SK-N-SH (cell line): Measurements from ENCODE around the gene CKAP2L.

ENCODE experiments used
- ELF1 ChIP-seq: IDR thresholded peaks from 2 replicates; pipeline ENCODE4 v1.4.0; 2012
- EP300 ChIP-seq, 2 experiments: IDR thresholded peaks; 2 replicates each; pipeline versions ENCODE4 v1.4.0 to v1.6.1; 2012; ENCODE audit warnings: borderline replicate concordance in 1 of 2, low read depth in 1 of 2, low read length in 1 of 2
- FOSL2 ChIP-seq: IDR thresholded peaks from 2 replicates; pipeline ENCODE4 v1.4.0; 2012; ENCODE audit warnings: low read depth, mild to moderate bottlenecking, moderate library complexity, borderline replicate concordance
- FOXM1 ChIP-seq: IDR thresholded peaks from 2 replicates; pipeline ENCODE4 v1.4.0; 2012; ENCODE audit warnings: low read depth, mild to moderate bottlenecking
- GATA2 ChIP-seq: sonication (generic); formaldehyde crosslinking; IDR thresholded peaks from 2 replicates; pipeline ENCODE4 v1.5.0; 2020; ENCODE audit warnings: mild to moderate bottlenecking, missing genetic modification reagents
- POLR2AphosphoS5 ChIP-seq: IDR thresholded peaks from 2 replicates; pipeline ENCODE4 v1.6.1; 2012; ENCODE audit warnings: low read depth, low read length
- SIN3A ChIP-seq: IDR thresholded peaks from 2 replicates; pipeline ENCODE4 v1.6.1; 2012; ENCODE audit warnings: low read depth, mild to moderate bottlenecking, low read length, moderate library complexity, borderline replicate concordance
- TCF12 ChIP-seq: IDR thresholded peaks from 2 replicates; pipeline ENCODE4 v1.4.0; 2012
- TF ChIP-seq, protein P1 (sequence below): fragments of 200-600 bp; sonication (generic); IDR thresholded peaks from 2 replicates; pipeline ENCODE4 v1.6.1; 2017; ENCODE audit warnings: antibody characterized with exemption, mild to moderate bottlenecking, moderate library complexity
- TF ChIP-seq, protein P2 (sequence below): IDR thresholded peaks from 2 replicates; pipeline ENCODE4 v1.4.0; 2012; ENCODE audit warnings: low read depth
- TF ChIP-seq, protein P3 (sequence below): IDR thresholded peaks from 2 replicates; pipeline ENCODE4 v1.4.0; 2012; ENCODE audit warnings: low read depth, borderline replicate concordance
- TF ChIP-seq, protein P4 (sequence below): IDR thresholded peaks from 2 replicates; pipeline ENCODE4 v1.6.1; 2012; ENCODE audit warnings: mild to moderate bottlenecking, low read depth, low read length, moderate library complexity

DNA sequence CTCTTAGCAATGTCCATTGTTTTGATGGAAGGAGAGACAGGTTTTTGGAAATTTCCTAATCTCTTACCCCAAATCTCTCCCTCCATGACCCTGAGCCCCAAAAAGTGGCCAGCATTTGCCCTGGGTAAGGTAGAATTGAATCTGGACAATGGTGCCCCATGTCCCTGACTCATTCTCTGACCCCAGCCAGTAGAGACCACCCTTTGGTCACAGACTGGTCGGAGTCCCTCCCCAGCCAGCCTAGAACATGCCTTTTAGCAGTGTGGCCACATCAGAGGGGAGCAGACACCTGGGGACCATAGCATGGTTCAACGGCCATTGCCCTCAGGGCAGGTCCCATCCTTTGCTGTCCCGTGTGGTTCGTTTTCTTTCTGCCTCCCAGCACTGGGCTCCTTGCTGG lies 50.1 kb downstream of the CKAP2L start:
- TF ChIP-seq, protein P1, sequence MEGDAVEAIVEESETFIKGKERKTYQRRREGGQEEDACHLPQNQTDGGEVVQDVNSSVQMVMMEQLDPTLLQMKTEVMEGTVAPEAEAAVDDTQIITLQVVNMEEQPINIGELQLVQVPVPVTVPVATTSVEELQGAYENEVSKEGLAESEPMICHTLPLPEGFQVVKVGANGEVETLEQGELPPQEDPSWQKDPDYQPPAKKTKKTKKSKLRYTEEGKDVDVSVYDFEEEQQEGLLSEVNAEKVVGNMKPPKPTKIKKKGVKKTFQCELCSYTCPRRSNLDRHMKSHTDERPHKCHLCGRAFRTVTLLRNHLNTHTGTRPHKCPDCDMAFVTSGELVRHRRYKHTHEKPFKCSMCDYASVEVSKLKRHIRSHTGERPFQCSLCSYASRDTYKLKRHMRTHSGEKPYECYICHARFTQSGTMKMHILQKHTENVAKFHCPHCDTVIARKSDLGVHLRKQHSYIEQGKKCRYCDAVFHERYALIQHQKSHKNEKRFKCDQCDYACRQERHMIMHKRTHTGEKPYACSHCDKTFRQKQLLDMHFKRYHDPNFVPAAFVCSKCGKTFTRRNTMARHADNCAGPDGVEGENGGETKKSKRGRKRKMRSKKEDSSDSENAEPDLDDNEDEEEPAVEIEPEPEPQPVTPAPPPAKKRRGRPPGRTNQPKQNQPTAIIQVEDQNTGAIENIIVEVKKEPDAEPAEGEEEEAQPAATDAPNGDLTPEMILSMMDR: no peak
- TF ChIP-seq GATA2 (CRISPR knock-in tag) (no peak), SIN3A (no peak), POLR2AphosphoS5 (no peak), FOSL2 (no peak), TCF12 (no peak), FOXM1 (no peak), ELF1 (no peak), EP300 (IDR thresholded peaks at IDR 0.05; ENCODE audit: borderline replicate concordance in 1 of 2, low read depth in 1 of 2, low read length in 1 of 2) (no peak)
- TF ChIP-seq, protein P2, sequence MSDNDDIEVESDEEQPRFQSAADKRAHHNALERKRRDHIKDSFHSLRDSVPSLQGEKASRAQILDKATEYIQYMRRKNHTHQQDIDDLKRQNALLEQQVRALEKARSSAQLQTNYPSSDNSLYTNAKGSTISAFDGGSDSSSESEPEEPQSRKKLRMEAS: no peak
- TF ChIP-seq, protein P3, sequence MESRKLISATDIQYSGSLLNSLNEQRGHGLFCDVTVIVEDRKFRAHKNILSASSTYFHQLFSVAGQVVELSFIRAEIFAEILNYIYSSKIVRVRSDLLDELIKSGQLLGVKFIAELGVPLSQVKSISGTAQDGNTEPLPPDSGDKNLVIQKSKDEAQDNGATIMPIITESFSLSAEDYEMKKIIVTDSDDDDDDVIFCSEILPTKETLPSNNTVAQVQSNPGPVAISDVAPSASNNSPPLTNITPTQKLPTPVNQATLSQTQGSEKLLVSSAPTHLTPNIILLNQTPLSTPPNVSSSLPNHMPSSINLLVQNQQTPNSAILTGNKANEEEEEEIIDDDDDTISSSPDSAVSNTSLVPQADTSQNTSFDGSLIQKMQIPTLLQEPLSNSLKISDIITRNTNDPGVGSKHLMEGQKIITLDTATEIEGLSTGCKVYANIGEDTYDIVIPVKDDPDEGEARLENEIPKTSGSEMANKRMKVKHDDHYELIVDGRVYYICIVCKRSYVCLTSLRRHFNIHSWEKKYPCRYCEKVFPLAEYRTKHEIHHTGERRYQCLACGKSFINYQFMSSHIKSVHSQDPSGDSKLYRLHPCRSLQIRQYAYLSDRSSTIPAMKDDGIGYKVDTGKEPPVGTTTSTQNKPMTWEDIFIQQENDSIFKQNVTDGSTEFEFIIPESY: no peak
- TF ChIP-seq, protein P4, sequence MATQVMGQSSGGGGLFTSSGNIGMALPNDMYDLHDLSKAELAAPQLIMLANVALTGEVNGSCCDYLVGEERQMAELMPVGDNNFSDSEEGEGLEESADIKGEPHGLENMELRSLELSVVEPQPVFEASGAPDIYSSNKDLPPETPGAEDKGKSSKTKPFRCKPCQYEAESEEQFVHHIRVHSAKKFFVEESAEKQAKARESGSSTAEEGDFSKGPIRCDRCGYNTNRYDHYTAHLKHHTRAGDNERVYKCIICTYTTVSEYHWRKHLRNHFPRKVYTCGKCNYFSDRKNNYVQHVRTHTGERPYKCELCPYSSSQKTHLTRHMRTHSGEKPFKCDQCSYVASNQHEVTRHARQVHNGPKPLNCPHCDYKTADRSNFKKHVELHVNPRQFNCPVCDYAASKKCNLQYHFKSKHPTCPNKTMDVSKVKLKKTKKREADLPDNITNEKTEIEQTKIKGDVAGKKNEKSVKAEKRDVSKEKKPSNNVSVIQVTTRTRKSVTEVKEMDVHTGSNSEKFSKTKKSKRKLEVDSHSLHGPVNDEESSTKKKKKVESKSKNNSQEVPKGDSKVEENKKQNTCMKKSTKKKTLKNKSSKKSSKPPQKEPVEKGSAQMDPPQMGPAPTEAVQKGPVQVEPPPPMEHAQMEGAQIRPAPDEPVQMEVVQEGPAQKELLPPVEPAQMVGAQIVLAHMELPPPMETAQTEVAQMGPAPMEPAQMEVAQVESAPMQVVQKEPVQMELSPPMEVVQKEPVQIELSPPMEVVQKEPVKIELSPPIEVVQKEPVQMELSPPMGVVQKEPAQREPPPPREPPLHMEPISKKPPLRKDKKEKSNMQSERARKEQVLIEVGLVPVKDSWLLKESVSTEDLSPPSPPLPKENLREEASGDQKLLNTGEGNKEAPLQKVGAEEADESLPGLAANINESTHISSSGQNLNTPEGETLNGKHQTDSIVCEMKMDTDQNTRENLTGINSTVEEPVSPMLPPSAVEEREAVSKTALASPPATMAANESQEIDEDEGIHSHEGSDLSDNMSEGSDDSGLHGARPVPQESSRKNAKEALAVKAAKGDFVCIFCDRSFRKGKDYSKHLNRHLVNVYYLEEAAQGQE: no peak
